Esophagus squamous epithelium (tissue), 4 donors: ENCODE measurements around the gene CSF1R.

Experiments
- POLR2A ChIP-seq, 4 donors: fragments of 450-650 bp; IDR thresholded peaks; one replicate each; pipeline ENCODE4 v1.6.1; 2017; ENCODE audit warnings: antibody characterized with exemption in 4 of 4, mild to moderate bottlenecking in 4 of 4, moderate library complexity in 3 of 4
- TF ChIP-seq, protein P1 (sequence below), 6 experiments: fragments of 450-650 bp in 4 of 6; fragments of 200-600 bp in 2 of 6; sonication (generic) in 2 of 6; IDR thresholded peaks; one replicate each; pipeline ENCODE4 v1.5.1; 2016 to 2019; ENCODE audit warnings: antibody characterized with exemption in 6 of 6, mild to moderate bottlenecking in 4 of 6, moderate library complexity in 4 of 6

DNA sequence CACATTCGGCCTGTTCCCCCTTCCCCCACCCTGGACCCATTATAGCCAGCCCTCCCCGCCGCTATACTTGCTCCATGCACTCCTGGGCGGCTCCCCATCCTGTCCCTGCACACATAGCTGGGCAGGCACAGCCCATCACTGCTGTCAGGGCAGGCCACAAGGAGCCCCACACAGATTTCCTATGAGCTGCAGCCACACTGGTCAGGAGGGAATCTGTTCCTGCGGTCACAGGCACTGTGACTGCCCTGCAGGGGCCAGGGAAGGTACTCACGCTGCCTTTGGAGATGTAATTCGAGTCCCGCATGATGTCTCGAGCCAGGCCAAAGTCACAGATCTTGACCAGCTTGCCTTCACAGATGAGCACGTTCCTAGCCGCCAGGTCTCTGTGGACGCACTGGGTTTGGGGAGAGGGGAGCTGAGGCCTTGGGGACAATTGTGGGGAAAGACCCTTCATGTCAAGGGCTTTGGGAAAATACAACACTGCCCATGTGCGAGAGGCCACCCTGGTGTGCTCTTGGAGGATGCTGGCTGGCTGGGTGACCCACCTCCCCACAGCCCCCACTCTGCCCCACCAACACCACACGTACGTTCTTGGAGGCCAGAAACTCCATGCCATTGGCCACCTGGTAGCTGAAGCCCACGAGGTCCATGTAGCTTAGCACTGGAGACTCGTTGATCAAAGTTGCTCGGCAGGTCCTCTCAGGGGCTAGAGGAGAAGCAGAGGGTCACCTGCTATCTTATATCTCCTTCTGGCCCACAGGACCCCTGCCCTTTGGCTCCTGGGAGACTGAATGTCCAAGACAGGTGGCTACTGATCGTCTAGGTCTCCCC lies 34.5 kb upstream of the CSF1R start:
- TF ChIP-seq POLR2A (IDR thresholded peaks at IDR 0.05), result no peak
- TF ChIP-seq, protein P1, sequence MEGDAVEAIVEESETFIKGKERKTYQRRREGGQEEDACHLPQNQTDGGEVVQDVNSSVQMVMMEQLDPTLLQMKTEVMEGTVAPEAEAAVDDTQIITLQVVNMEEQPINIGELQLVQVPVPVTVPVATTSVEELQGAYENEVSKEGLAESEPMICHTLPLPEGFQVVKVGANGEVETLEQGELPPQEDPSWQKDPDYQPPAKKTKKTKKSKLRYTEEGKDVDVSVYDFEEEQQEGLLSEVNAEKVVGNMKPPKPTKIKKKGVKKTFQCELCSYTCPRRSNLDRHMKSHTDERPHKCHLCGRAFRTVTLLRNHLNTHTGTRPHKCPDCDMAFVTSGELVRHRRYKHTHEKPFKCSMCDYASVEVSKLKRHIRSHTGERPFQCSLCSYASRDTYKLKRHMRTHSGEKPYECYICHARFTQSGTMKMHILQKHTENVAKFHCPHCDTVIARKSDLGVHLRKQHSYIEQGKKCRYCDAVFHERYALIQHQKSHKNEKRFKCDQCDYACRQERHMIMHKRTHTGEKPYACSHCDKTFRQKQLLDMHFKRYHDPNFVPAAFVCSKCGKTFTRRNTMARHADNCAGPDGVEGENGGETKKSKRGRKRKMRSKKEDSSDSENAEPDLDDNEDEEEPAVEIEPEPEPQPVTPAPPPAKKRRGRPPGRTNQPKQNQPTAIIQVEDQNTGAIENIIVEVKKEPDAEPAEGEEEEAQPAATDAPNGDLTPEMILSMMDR (IDR thresholded peaks at IDR 0.05), result no peak
